OCI-LY3 (cell line): ENCODE results near the gene ZMIZ1.

Source experiments
- CTCF ChIP-seq: fragments of 200-600, 300-600 bp; sonication (generic); IDR thresholded peaks from 2 replicates; pipeline ENCODE4 v1.5.1; 2014; ENCODE audit warnings: antibody characterized with exemption, low read length, low read depth
- EZH2phosphoT487 ChIP-seq: fragments of 200-600 bp; shearing (Covaris generic); IDR thresholded peaks from 2 replicates; pipeline ENCODE4 v1.6.1; 2018; ENCODE audit warnings: antibody characterized with exemption, mixed run types, low read depth

- no peak for TF ChIP-seq CTCF
- TF ChIP-seq EZH2phosphoT487: no peak
These were observed 243.0 kb downstream of the ZMIZ1 start for GRCh38 chr10:79311581-79312407.
